Hippocampal formation (tissue), 2 donors: ENCODE measurements around the gene AHCY.
"Not testable (repeated sequence)": the region's sequence is repeated elsewhere in the genome, so short reads cannot be mapped to it uniquely, and the experiment has no call there.

ENCODE experiments used
- DNase-seq, 2 donors: peaks; one replicate each; lab custom pipeline; 2025; lab: John Stamatoyannopoulos, UW

The AHCY gene

GRCh38 chr20:34302723-34303533 is at the start of gene AHCY:
Gene AHCY, minus strand, starts transcription at chr20:34303355. Its CDS starts 85 bp downstream, at chr20:34303270.
- peak; percentile 94 to 96 for DNase-seq

GRCh38 chr20:34350095-34350494 is 46.9 kb upstream of the AHCY start:
- DNase-seq = no peak

- no peak for DNase-seq
These were observed 44.4 kb upstream of the AHCY start for GRCh38 chr20:34347571-34347970.

GRCh38 chr20:34346533-34346865 is 43.3 kb upstream of the AHCY start:
- not testable (repeated sequence) for DNase-seq

- DNase-seq = not testable (repeated sequence)
These were observed 42.8 kb upstream of the AHCY start for GRCh38 chr20:34345839-34346532.

- DNase-seq = no peak
These were observed 42.2 kb upstream of the AHCY start for GRCh38 chr20:34345402-34345736.

- DNase-seq = no peak
These were observed 41.1 kb upstream of the AHCY start for GRCh38 chr20:34344238-34344637.

- DNase-seq = no peak
These were observed 40.5 kb upstream of the AHCY start for GRCh38 chr20:34343458-34344211.

GRCh38 chr20:34341199-34341598 is 38.0 kb upstream of the AHCY start:
- not testable (repeated sequence) for DNase-seq

GRCh38 chr20:34340726-34341125 is 37.6 kb upstream of the AHCY start:
- DNase-seq = not testable (repeated sequence)

- DNase-seq = no peak
These were observed 35.0 kb upstream of the AHCY start for GRCh38 chr20:34337982-34338726.

GRCh38 chr20:34337544-34337943 is 34.4 kb upstream of the AHCY start:
- no peak for DNase-seq

- DNase-seq = peak; percentile 88 to 94
These were observed 31.7 kb upstream of the AHCY start for GRCh38 chr20:34334654-34335407.

- DNase-seq = no peak
These were observed 30.6 kb upstream of the AHCY start for GRCh38 chr20:34333786-34334185.

GRCh38 chr20:34332262-34332920 is 29.2 kb upstream of the AHCY start:
- no peak for DNase-seq

GRCh38 chr20:34331838-34332237 is 28.7 kb upstream of the AHCY start:
- DNase-seq = no peak

GRCh38 chr20:34330861-34331544 is 27.8 kb upstream of the AHCY start:
- DNase-seq = not testable (repeated sequence)

- DNase-seq = no peak
These were observed 25.9 kb upstream of the AHCY start for GRCh38 chr20:34328928-34329677.

GRCh38 chr20:34328207-34328606 is 25.1 kb upstream of the AHCY start:
- not testable (repeated sequence) for DNase-seq
